Measurements from ENCODE around the gene IL20RA. TPM values are rescaled to one million over a fixed set of nuclear protein-coding genes. Genes with fewer than 3 reads are reported as not detected.

The IL20RA gene
- total RNA-seq, 3 donors from 2014 or later (not counting 1 experiment from before 2014, with no cell fraction given) = not detected

- TF ChIP-seq CTCF (IDR thresholded peaks at IDR 0.05) = no peak
Measured at GRCh38 chr6:137016356-137016755, 28.4 kb downstream of the IL20RA start.

GRCh38 chr6:137015943-137016342 is 28.8 kb downstream of the IL20RA start:
- H3K4me1 Mint-ChIP-seq = no peaks in the 10 kb centered on the region
- peaks cover 56% of the 10 kb centered on the region for H3K27me3 ChIP-seq (ENCODE audit: control insufficient read depth, insufficient read depth, low read length)
- no peak for ATAC-seq

More at GRCh38 chr6:137016356-137016755, 28.4 kb downstream of the IL20RA start:
- Histone ChIP-seq H3K4me1 (ENCODE audit: control insufficient read depth, insufficient read depth, low read length) (no peaks in the 10 kb centered on the region), H3K36me3 (ENCODE audit: control insufficient read depth, insufficient read depth, low read length) (no peaks in the 10 kb centered on the region), H3K27me3 (ENCODE audit: control insufficient read depth, insufficient read depth, low read length) (peaks cover 57% of the 10 kb centered on the region), H3K27ac (ENCODE audit: low read length) (no peak overlapping the region), H3K9me3 (ENCODE audit: control insufficient read depth, insufficient read depth, low read length) (peaks cover 5% of the 10 kb centered on the region), H3K4me3 (ENCODE audit: low read length) (no peak overlapping the region)
- peaks cover 57 to 89% of the 10 kb centered on the region in 2 donors for H3K27me3 Mint-ChIP-seq (ENCODE audit: low read depth in 2 of 2)
- H3K9me3 Mint-ChIP-seq = peaks cover 0 to 4% of the 10 kb centered on the region in 2 donors
- no peak overlapping the region for H3K27ac Mint-ChIP-seq
- no peaks in the 10 kb centered on the region for H3K36me3 Mint-ChIP-seq
- WGBS (ENCODE audit: insufficient coverage) = 95% methylated on average over 2 of the region's 2 CpGs
- H3K4me1 Mint-ChIP-seq = no peaks in the 10 kb centered on the region
- intact Hi-C loops (cut with micrococcal nuclease) = no loop called here
- DNase-seq (no peak), ATAC-seq (no peak)
- no peak overlapping the region for H3K4me3 Mint-ChIP-seq

GRCh38 chr6:137013738-137014602 is 30.8 kb downstream of the IL20RA start:
- no peaks in the 10 kb centered on the region for H3K9me3 ChIP-seq (ENCODE audit: control insufficient read depth, insufficient read depth, low read length)
- no peak overlapping the region for H3K4me3 Mint-ChIP-seq
- ATAC-seq (no peak), DNase-seq (no peak)
- no peaks in the 10 kb centered on the region for H3K9me3 Mint-ChIP-seq
- no peaks in the 10 kb centered on the region for H3K36me3 Mint-ChIP-seq
- H3K27me3 ChIP-seq (ENCODE audit: control insufficient read depth, insufficient read depth, low read length) = peaks cover 47% of the 10 kb centered on the region
- WGBS (ENCODE audit: insufficient coverage) = 54% methylated on average over 2 of the region's 5 CpGs
- intact Hi-C loops (cut with micrococcal nuclease) = no loop called here
- no peaks in the 10 kb centered on the region for H3K4me1 ChIP-seq (ENCODE audit: control insufficient read depth, insufficient read depth, low read length)
- TF ChIP-seq CTCF (IDR thresholded peaks at IDR 0.05) = no peak
- H3K27ac Mint-ChIP-seq = no peak overlapping the region
- H3K4me3 ChIP-seq (ENCODE audit: low read length) = no peak overlapping the region
- H3K27ac ChIP-seq (ENCODE audit: low read length) = no peak overlapping the region
- H3K4me1 Mint-ChIP-seq = no peaks in the 10 kb centered on the region
- peaks cover 53 to 90% of the 10 kb centered on the region in 2 donors for H3K27me3 Mint-ChIP-seq (ENCODE audit: low read depth in 2 of 2)
- H3K36me3 ChIP-seq (ENCODE audit: control insufficient read depth, insufficient read depth, low read length) = no peaks in the 10 kb centered on the region

More at GRCh38 chr6:137015943-137016342, 28.8 kb downstream of the IL20RA start:
- no peak for DNase-seq
- H3K27ac Mint-ChIP-seq = no peak overlapping the region
- Histone ChIP-seq H3K9me3 (ENCODE audit: control insufficient read depth, insufficient read depth, low read length) (peaks cover 5% of the 10 kb centered on the region), H3K4me3 (ENCODE audit: low read length) (no peak overlapping the region), H3K36me3 (ENCODE audit: control insufficient read depth, insufficient read depth, low read length) (no peaks in the 10 kb centered on the region), H3K27ac (ENCODE audit: low read length) (no peak overlapping the region), H3K4me1 (ENCODE audit: control insufficient read depth, insufficient read depth, low read length) (no peaks in the 10 kb centered on the region)
- H3K36me3 Mint-ChIP-seq = no peaks in the 10 kb centered on the region
- peaks cover 55 to 93% of the 10 kb centered on the region in 2 donors for H3K27me3 Mint-ChIP-seq (ENCODE audit: low read depth in 2 of 2)
- no peak overlapping the region for H3K4me3 Mint-ChIP-seq
- peaks cover 0 to 4% of the 10 kb centered on the region in 2 donors for H3K9me3 Mint-ChIP-seq
- no peak for TF ChIP-seq CTCF (IDR thresholded peaks at IDR 0.05)
- WGBS (ENCODE audit: insufficient coverage) = 70% methylated on average over 4 of the region's 4 CpGs
- intact Hi-C loops (cut with micrococcal nuclease) = no loop called here

All from natural killer cell (primary cell).